Skeletal muscle cell (primary cell): Measurements from ENCODE around the gene HERPUD2.

Source experiments
- DNase-seq: peaks from one replicate; pipeline ENCODE4 v3.0.0-alpha.2; 2010; ENCODE audit warnings: low read depth
- H3K4me3 ChIP-seq: 2 replicates; pipeline ENCODE4 v1.5.1; 2011; ENCODE audit warnings: low read depth, mild to moderate bottlenecking, control low read depth, low read length, moderate library complexity

HERPUD2 gene

GRCh38 chr7:35694784-35695472 lies at the start of gene HERPUD2:
TSS of gene HERPUD2 (minus strand) at chr7:35695135. CDS start at chr7:35694330, 805 bp downstream.
- DNase-seq, result peak; percentile 67
- H3K4me3 ChIP-seq, result peak within 1 kb of the TSS; percentile 98

GRCh38 chr7:35738889-35739288 lies 44.0 kb upstream of the HERPUD2 start:
- H3K4me3 ChIP-seq, result no peak overlapping the region
- no peak for DNase-seq

GRCh38 chr7:35736725-35737124 lies 41.8 kb upstream of the HERPUD2 start:
- no peak overlapping the region for H3K4me3 ChIP-seq
- peak; percentile 42 for DNase-seq

GRCh38 chr7:35735396-35735795 lies 40.5 kb upstream of the HERPUD2 start:
- no peak overlapping the region for H3K4me3 ChIP-seq
- no peak for DNase-seq

- H3K4me3 ChIP-seq, result no peak overlapping the region
- DNase-seq, result no peak
Measured at GRCh38 chr7:35734001-35734483, 39.1 kb upstream of the HERPUD2 start.

GRCh38 chr7:35731349-35731748 lies 36.4 kb upstream of the HERPUD2 start:
- no peak overlapping the region for H3K4me3 ChIP-seq
- no peak for DNase-seq

- no peak for DNase-seq
- H3K4me3 ChIP-seq, result no peak overlapping the region
Measured at GRCh38 chr7:35729061-35729783, 34.3 kb upstream of the HERPUD2 start.

GRCh38 chr7:35728412-35729060 lies 33.6 kb upstream of the HERPUD2 start:
- no peak overlapping the region for H3K4me3 ChIP-seq
- no peak for DNase-seq

GRCh38 chr7:35727571-35727970 lies 32.6 kb upstream of the HERPUD2 start:
- DNase-seq, result no peak

GRCh38 chr7:35726654-35727053 lies 31.7 kb upstream of the HERPUD2 start:
- no peak overlapping the region for H3K4me3 ChIP-seq
- no peak for DNase-seq

More at GRCh38 chr7:35727571-35727970, 32.6 kb upstream of the HERPUD2 start:
- no peak overlapping the region for H3K4me3 ChIP-seq

GRCh38 chr7:35725280-35725680 lies 30.3 kb upstream of the HERPUD2 start:
- H3K4me3 ChIP-seq, result no peak overlapping the region
- DNase-seq, result no peak

- DNase-seq, result no peak
- no peak overlapping the region for H3K4me3 ChIP-seq
Measured at GRCh38 chr7:35723011-35723410, 28.1 kb upstream of the HERPUD2 start.

- DNase-seq, result no peak
- H3K4me3 ChIP-seq, result no peak overlapping the region
Measured at GRCh38 chr7:35722054-35722849, 27.3 kb upstream of the HERPUD2 start.

GRCh38 chr7:35721288-35721687 lies 26.4 kb upstream of the HERPUD2 start:
- DNase-seq, result no peak
- no peak overlapping the region for H3K4me3 ChIP-seq

GRCh38 chr7:35720849-35721248 lies 25.9 kb upstream of the HERPUD2 start:
- H3K4me3 ChIP-seq, result no peak overlapping the region
- no peak for DNase-seq

- no peak for DNase-seq
- no peak overlapping the region for H3K4me3 ChIP-seq
Measured at GRCh38 chr7:35720032-35720431, 25.1 kb upstream of the HERPUD2 start.

- no peak overlapping the region for H3K4me3 ChIP-seq
- no peak for DNase-seq
Measured at GRCh38 chr7:35718047-35718446, 23.1 kb upstream of the HERPUD2 start.

- DNase-seq, result no peak
- no peak overlapping the region for H3K4me3 ChIP-seq
Measured at GRCh38 chr7:35717516-35717915, 22.6 kb upstream of the HERPUD2 start.

GRCh38 chr7:35717013-35717412 lies 22.1 kb upstream of the HERPUD2 start:
- DNase-seq, result no peak
- peak overlapping the region; percentile 16 for H3K4me3 ChIP-seq
